ENCODE results near the gene TLE3. TPM values are rescaled to one million over a fixed set of nuclear protein-coding genes. Genes with fewer than 3 reads are reported as not detected.
A peak's percentile ranks its signal among the peaks of the same experiment; 100 is the strongest.

The TLE3 gene
- 100 to 1,000 TPM; 130 to 176 (median 140) TPM for total RNA-seq

GRCh38 chr15:70097321-70098152 lies at the start of gene TLE3:
Gene TLE3, minus strand, starts transcription at chr15:70097917. Its CDS starts 1,119 bp downstream, at chr15:70096798.
- no peaks in the 10 kb centered on the region for H3K27me3 ChIP-seq
- no peaks in the 10 kb centered on the region for H3K36me3 ChIP-seq
- H3K27ac ChIP-seq = peak within 1 kb of the TSS; percentile 92 to 98 (median 94)
- peaks cover 5 to 50% (median 24%) of the 10 kb centered on the region in 4 donors for H3K4me1 ChIP-seq
- peak within 1 kb of the TSS; percentile 88 to 96 (median 94) for H3K4me3 ChIP-seq
- no peaks in the 10 kb centered on the region for H3K9me3 ChIP-seq
- DNase-seq = peak; percentile 99 to 100 (median 100)
- TF ChIP-seq POLR2A (IDR thresholded peaks at IDR 0.05) = peak; percentile 91 to 99
- TF ChIP-seq, protein P1, sequence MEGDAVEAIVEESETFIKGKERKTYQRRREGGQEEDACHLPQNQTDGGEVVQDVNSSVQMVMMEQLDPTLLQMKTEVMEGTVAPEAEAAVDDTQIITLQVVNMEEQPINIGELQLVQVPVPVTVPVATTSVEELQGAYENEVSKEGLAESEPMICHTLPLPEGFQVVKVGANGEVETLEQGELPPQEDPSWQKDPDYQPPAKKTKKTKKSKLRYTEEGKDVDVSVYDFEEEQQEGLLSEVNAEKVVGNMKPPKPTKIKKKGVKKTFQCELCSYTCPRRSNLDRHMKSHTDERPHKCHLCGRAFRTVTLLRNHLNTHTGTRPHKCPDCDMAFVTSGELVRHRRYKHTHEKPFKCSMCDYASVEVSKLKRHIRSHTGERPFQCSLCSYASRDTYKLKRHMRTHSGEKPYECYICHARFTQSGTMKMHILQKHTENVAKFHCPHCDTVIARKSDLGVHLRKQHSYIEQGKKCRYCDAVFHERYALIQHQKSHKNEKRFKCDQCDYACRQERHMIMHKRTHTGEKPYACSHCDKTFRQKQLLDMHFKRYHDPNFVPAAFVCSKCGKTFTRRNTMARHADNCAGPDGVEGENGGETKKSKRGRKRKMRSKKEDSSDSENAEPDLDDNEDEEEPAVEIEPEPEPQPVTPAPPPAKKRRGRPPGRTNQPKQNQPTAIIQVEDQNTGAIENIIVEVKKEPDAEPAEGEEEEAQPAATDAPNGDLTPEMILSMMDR (IDR thresholded peaks at IDR 0.05) = peak in 5 of 6 experiments; percentile 21 to 59 (median 43)

- Histone ChIP-seq H3K36me3 (no peaks in the 10 kb centered on the region), H3K4me3 (no peak overlapping the region), H3K9me3 (no peaks in the 10 kb centered on the region), H3K27me3 (no peaks in the 10 kb centered on the region), H3K4me1 (peaks cover 0 to 21% (median 0%) of the 10 kb centered on the region in 4 donors), H3K27ac (no peak overlapping the region)
- TF ChIP-seq, protein P1 (IDR thresholded peaks at IDR 0.05) = no peak
- DNase-seq = no peak
Measured at GRCh38 chr15:70147178-70147760, 49.6 kb upstream of the TLE3 start.

GRCh38 chr15:70146771-70147170 lies 49.1 kb upstream of the TLE3 start:
- TF ChIP-seq POLR2A (IDR thresholded peaks at IDR 0.05) = no peak
- TF ChIP-seq, protein P1 (IDR thresholded peaks at IDR 0.05) = no peak
- H3K4me1 ChIP-seq = peaks cover 0 to 19% (median 0%) of the 10 kb centered on the region in 4 donors
- H3K4me3 ChIP-seq = no peak overlapping the region
- H3K36me3 ChIP-seq = no peaks in the 10 kb centered on the region
- H3K9me3 ChIP-seq = no peaks in the 10 kb centered on the region
- H3K27ac ChIP-seq = no peak overlapping the region
- no peak for DNase-seq
- H3K27me3 ChIP-seq = no peaks in the 10 kb centered on the region

DNA sequence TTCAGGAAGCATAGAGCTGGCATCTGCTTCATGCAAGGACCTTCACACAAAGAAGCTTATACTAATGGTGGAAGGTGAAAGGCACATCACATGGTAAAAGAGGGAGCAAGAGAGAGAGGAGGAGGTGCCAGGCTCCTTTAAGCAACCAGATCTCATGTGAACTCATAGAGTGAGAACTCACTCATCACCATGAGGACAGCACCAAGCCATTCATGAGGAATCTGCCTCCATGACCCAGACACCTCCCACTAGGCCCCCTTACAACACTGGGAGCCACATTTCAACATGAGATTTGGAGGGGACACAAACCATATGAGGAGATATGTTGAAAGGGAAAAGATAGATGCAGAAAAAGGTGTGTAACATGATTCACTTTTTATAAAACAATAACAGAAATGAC lies 48.4 kb upstream of the TLE3 start:
- no peak for TF ChIP-seq POLR2A (IDR thresholded peaks at IDR 0.05)
- TF ChIP-seq, protein P1 (IDR thresholded peaks at IDR 0.05) = no peak
- Histone ChIP-seq H3K4me3 (no peak overlapping the region), H3K27ac (no peak overlapping the region)

DNA sequence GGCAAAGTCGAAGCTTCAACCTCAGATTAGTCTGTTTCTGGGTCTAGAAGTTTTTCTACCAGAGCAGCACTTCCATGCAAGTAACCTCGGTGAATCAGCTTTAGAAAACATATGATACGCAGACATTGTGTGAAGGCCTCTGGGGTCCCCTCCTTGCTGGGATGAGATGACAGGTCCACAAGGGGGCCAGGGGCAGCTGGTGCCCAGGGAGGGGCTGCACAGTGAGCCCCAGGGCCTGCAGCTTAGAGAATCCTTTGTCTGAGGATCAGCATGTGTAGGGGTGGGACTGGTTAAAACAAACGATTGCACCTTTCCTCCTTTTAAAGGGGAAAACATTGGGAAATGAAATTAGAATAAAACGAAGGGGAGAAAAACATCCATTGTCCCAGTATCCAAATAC lies 47.5 kb upstream of the TLE3 start:
- Histone ChIP-seq H3K4me1 (peaks cover 0 to 22% (median 6%) of the 10 kb centered on the region in 4 donors), H3K4me3 (no peak overlapping the region), H3K27me3 (no peaks in the 10 kb centered on the region), H3K27ac (no peak overlapping the region), H3K9me3 (no peaks in the 10 kb centered on the region), H3K36me3 (no peaks in the 10 kb centered on the region)
- TF ChIP-seq, protein P1 (IDR thresholded peaks at IDR 0.05) = no peak
- TF ChIP-seq POLR2A (IDR thresholded peaks at IDR 0.05) = no peak
- no peak for DNase-seq

More for the DNA sequence above, 48.4 kb upstream of the TLE3 start:
- DNase-seq = no peak
- H3K4me1 ChIP-seq = peaks cover 0 to 18% (median 0%) of the 10 kb centered on the region in 4 donors
- H3K9me3 ChIP-seq = no peaks in the 10 kb centered on the region
- H3K27me3 ChIP-seq = no peaks in the 10 kb centered on the region
- H3K36me3 ChIP-seq = no peaks in the 10 kb centered on the region

All from Peyer's patch (tissue), 4 donors.